Esophagus squamous epithelium (tissue), 5 donors: Measurements from ENCODE around the gene CELF4. TPM values are rescaled to one million over a fixed set of nuclear protein-coding genes. Genes with fewer than 3 reads are reported as not detected.
"Not testable (repeated sequence)": the region's sequence is repeated elsewhere in the genome, so short reads cannot be mapped to it uniquely, and the experiment has no call there.

Experiments
- DNase-seq: peaks from one replicate; lab custom pipeline; 2025; lab: John Stamatoyannopoulos, UW
- H3K27ac ChIP-seq, 4 donors: fragments of 200-600 bp; sonication (generic); one replicate each; pipeline ENCODE4 v1.5.1; 2016 to 2019; ENCODE audit warnings: mild to moderate bottlenecking in 1 of 4
- H3K27me3 ChIP-seq, 4 donors: fragments of 200-600 bp; sonication (generic); 1 replicate in 3 of 4; 2 replicates in 1 of 4; pipeline versions ENCODE4 v1.5.1 to v1.6.0; 2017 to 2021; ENCODE audit warnings: antibody characterized with exemption in 1 of 4
- H3K36me3 ChIP-seq, 3 donors: fragments of 200-600 bp; sonication (generic); one replicate each; pipeline ENCODE4 v1.5.1; 2016 to 2019
- H3K4me1 ChIP-seq, 3 donors: fragments of 200-600 bp; sonication (generic); one replicate each; pipeline ENCODE4 v1.5.1; 2017 to 2019
- H3K4me3 ChIP-seq, 4 donors: fragments of 200-600 bp; sonication (generic); 1 replicate in 3 of 4; 2 replicates in 1 of 4; pipeline ENCODE4 v1.5.1; 2016 to 2019; ENCODE audit warnings: mild to moderate bottlenecking in 2 of 4, moderate library complexity in 1 of 4
- H3K9me3 ChIP-seq, 3 donors: fragments of 200-600 bp; sonication (generic); one replicate each; pipeline ENCODE4 v1.5.1; 2016 to 2019
- CTCF ChIP-seq, 6 experiments: fragments of 450-650 bp in 4 of 6; fragments of 200-600 bp in 2 of 6; sonication (generic) in 2 of 6; IDR thresholded peaks; one replicate each; pipeline ENCODE4 v1.5.1; 2016 to 2019; ENCODE audit warnings: antibody characterized with exemption in 6 of 6, mild to moderate bottlenecking in 4 of 6, moderate library complexity in 4 of 6
- POLR2A ChIP-seq, 4 donors: fragments of 450-650 bp; IDR thresholded peaks; one replicate each; pipeline ENCODE4 v1.6.1; 2017; ENCODE audit warnings: antibody characterized with exemption in 4 of 4, mild to moderate bottlenecking in 4 of 4, moderate library complexity in 3 of 4
- WGBS, 2 donors: methylation state at CpG; one replicate each; pipeline ENCODE4 v1.1.5; 2018; 5-methylcytosine and 5-hydroxymethylcytosine counted together
- intact Hi-C: fragments of 100-400 bp; cut with DNase I; formaldehyde crosslinking; loops from one replicate; pipeline ENCODE4 v1.15.0; 2022
- total RNA-seq, 4 donors: library from RNA; depleted of rRNA; stranded (reverse); fragments of >200 nt; gene quantifications; one replicate each; pipeline ENCODE4 v1.1.0, GENCODE V29; 2016
- donor health status: DM: yes; HTN: yes; CAD: no.

CELF4 gene
- total RNA-seq, 4 donors from 2014 or later = not detected

- no peak for DNase-seq
- peaks cover 0 to 59% (median 17%) of the 10 kb centered on the region in 3 donors for H3K4me1 ChIP-seq
- H3K4me3 ChIP-seq = no peak overlapping the region
- H3K9me3 ChIP-seq = no peaks in the 10 kb centered on the region
- TF ChIP-seq POLR2A (IDR thresholded peaks at IDR 0.05) (no peak), CTCF (IDR thresholded peaks at IDR 0.05) (no peak)
- WGBS, 2 donors = 27% methylated on average over 1 of the region's 2 CpGs; no CpG with 5 or more reads in 1 of the 2 donors
- no peaks in the 10 kb centered on the region for H3K36me3 ChIP-seq
- peaks cover 0 to 95% (median 0%) of the 10 kb centered on the region in 4 donors for H3K27me3 ChIP-seq
- intact Hi-C loops = no loop called here
- no peak overlapping the region for H3K27ac ChIP-seq
Observed at GRCh38 chr18:37364237-37364636, 201.4 kb downstream of the CELF4 start.

- H3K4me1 ChIP-seq = peaks cover 0 to 46% (median 17%) of the 10 kb centered on the region in 3 donors
- H3K27ac ChIP-seq = no peak overlapping the region
- peaks cover 0 to 94% (median 0%) of the 10 kb centered on the region in 4 donors for H3K27me3 ChIP-seq
- TF ChIP-seq CTCF (IDR thresholded peaks at IDR 0.05) (no peak), POLR2A (IDR thresholded peaks at IDR 0.05) (no peak)
- intact Hi-C loops = no loop called here
- H3K36me3 ChIP-seq = no peaks in the 10 kb centered on the region
- no peak for DNase-seq
- WGBS, 2 donors = 56 to 68% methylated on average over 6 to 9 of the region's 21 CpGs
- no peak overlapping the region for H3K4me3 ChIP-seq
- no peaks in the 10 kb centered on the region for H3K9me3 ChIP-seq
Observed at GRCh38 chr18:37362158-37362890, 203.3 kb downstream of the CELF4 start.

- H3K36me3 ChIP-seq = no peaks in the 10 kb centered on the region
- H3K27ac ChIP-seq = no peak overlapping the region
- intact Hi-C loops = no loop called here
- TF ChIP-seq CTCF (IDR thresholded peaks at IDR 0.05) = no peak
- no peak for DNase-seq
- no peak overlapping the region for H3K4me3 ChIP-seq
- peaks cover 0 to 94% (median 0%) of the 10 kb centered on the region in 4 donors for H3K27me3 ChIP-seq
- no peaks in the 10 kb centered on the region for H3K9me3 ChIP-seq
- peaks cover 0 to 46% (median 17%) of the 10 kb centered on the region in 3 donors for H3K4me1 ChIP-seq
- 32 to 35% methylated on average over 9 to 15 of the region's 19 CpGs for WGBS, 2 donors
Observed at GRCh38 chr18:37361335-37362157, 204.1 kb downstream of the CELF4 start.

GRCh38 chr18:37358061-37358460 lies 207.5 kb downstream of the CELF4 start:
- H3K4me3 ChIP-seq, H3K27ac ChIP-seq, DNase-seq, H3K9me3 ChIP-seq, H3K36me3 ChIP-seq, intact Hi-C loops: not testable (repeated sequence)
- Histone ChIP-seq H3K27me3 (peaks cover 0 to 86% (median 0%) of the 10 kb centered on the region in 4 donors), H3K4me1 (peaks cover 0 to 36% (median 11%) of the 10 kb centered on the region in 3 donors)
- 55 to 76% methylated on average over 8 of the region's 9 CpGs for WGBS, 2 donors

GRCh38 chr18:37355772-37356171 lies 209.8 kb downstream of the CELF4 start:
- Histone ChIP-seq H3K4me1 (peaks cover 0 to 17% (median 4%) of the 10 kb centered on the region in 3 donors), H3K27ac (no peak overlapping the region), H3K36me3 (no peaks in the 10 kb centered on the region), H3K4me3 (no peak overlapping the region), H3K27me3 (peaks cover 0 to 87% (median 0%) of the 10 kb centered on the region in 4 donors), H3K9me3 (no peaks in the 10 kb centered on the region)
- intact Hi-C loops = no loop called here
- DNase-seq = no peak
- TF ChIP-seq CTCF (IDR thresholded peaks at IDR 0.05) = no peak
- TF ChIP-seq POLR2A (IDR thresholded peaks at IDR 0.05) = no peak
- 18 to 40% methylated on average over 1 to 3 of the region's 3 CpGs for WGBS, 2 donors
